K562 (cell line): ENCODE measurements around the gene EPM2A. TPM values are rescaled to one million over a fixed set of nuclear protein-coding genes. Genes with fewer than 3 reads are reported as not detected.

Experiments used
- ATAC-seq: fragments of 200-7000 bp; cut with Tn5 transposase; 3 replicates; pipeline ENCODE4 v1.9.1; 2020; ENCODE audit warnings: moderate library complexity
- BruUV-seq: library from RNA; stranded (reverse); fragments of 400-500 nt; replicated peaks from 2 replicates; lab custom pipeline; 2021; lab: Mats Ljungman, UMichigan
- CTCF ChIA-PET: fragments of 300-600 bp; formaldehyde crosslinking; extraction: SDS; loops from one replicate; lab custom pipeline; 2021; ENCODE audit warnings: low intra/inter-chr PET ratio; lab: Yijun Ruan, JAX
- POLR2A ChIA-PET: fragments of 300-600, 350-650 bp; sonication (Branson Sonifier 250); formaldehyde crosslinking; extraction: SDS; loops from one replicate; lab custom pipeline; 2021; ENCODE audit warnings: antibody characterized with exemption, inconsistent platforms; lab: Yijun Ruan, JAX
- DNase-seq, 4 experiments: peaks; one replicate each; pipeline versions ENCODE4 v3.0.0 to v3.0.0-alpha.2; 2011 to 2018; ENCODE audit warnings: low spot score in 3 of 4, mixed read lengths in 3 of 4; ENCODE audit errors: extremely low read depth in 1 of 4
- FAIRE-seq: peaks from 2 replicates; lab custom pipeline; 2011; peaks lifted over from hg19 to GRCh38; lab: Jason Lieb, UNC
- H2AFZ ChIP-seq: 2 replicates; pipeline ENCODE4 v1.6.0; 2011; ENCODE audit warnings: low read depth, low read length, control low read depth, inconsistent platforms
- H3K27ac ChIP-seq: fragments of 200-600 bp; 3 replicates; pipeline ENCODE4 v1.8.0; 2011; ENCODE audit warnings: low read depth, mild to moderate bottlenecking, control low read depth, inconsistent platforms, low read length, moderate library complexity, mixed read lengths; ENCODE audit errors: extremely low read depth
- H3K27me3 ChIP-seq, 2 experiments: fragments of 300-600 bp in 1 of 2; 2 replicates in 1 of 2; 3 replicates in 1 of 2; pipeline versions ENCODE4 v1.6.0 to v1.8.0; 2011; ENCODE audit warnings: inconsistent platforms in 2 of 2, low read length in 2 of 2, mild to moderate bottlenecking in 1 of 2, mixed read lengths in 1 of 2, moderate library complexity in 1 of 2; ENCODE audit not compliant: control insufficient read depth in 2 of 2, insufficient read depth in 2 of 2
- H3K36me3 ChIP-seq: fragments of 300-600 bp; 3 replicates; pipeline ENCODE4 v1.8.0; 2011; ENCODE audit warnings: mild to moderate bottlenecking, low read length, inconsistent platforms; ENCODE audit not compliant: control insufficient read depth, insufficient read depth
- H3K4me1 ChIP-seq, 2 experiments: fragments of 200-600 bp in 1 of 2; replicated peaks in 1 of 2; 2 replicates in 1 of 2; 3 replicates in 1 of 2; pipeline versions ENCODE4 v1.5.1 to v1.8.0; 2011; ENCODE audit warnings: inconsistent platforms in 2 of 2, low read length in 2 of 2, mild to moderate bottlenecking in 1 of 2, mixed read lengths in 1 of 2, moderate library complexity in 1 of 2; ENCODE audit not compliant: control insufficient read depth in 2 of 2, insufficient read depth in 2 of 2
- H3K4me2 ChIP-seq: 2 replicates; pipeline ENCODE4 v1.6.1; 2011; ENCODE audit warnings: low read length, control low read depth, inconsistent platforms, mixed read lengths; ENCODE audit not compliant: insufficient read depth
- H3K4me3 ChIP-seq: fragments of 200-600 bp; sonication (generic), shearing (Covaris generic); 2 replicates; pipeline ENCODE4 v1.5.1; 2016; ENCODE audit warnings: control low read depth, inconsistent platforms
- H3K79me2 ChIP-seq: fragments of 200-600 bp; 3 replicates; pipeline ENCODE4 v1.8.0; 2011; ENCODE audit warnings: low read length, inconsistent platforms; ENCODE audit not compliant: control insufficient read depth, insufficient read depth
- H3K9ac ChIP-seq, 2 experiments: 2 replicates each; pipeline versions ENCODE4 v1.6.0 to v1.6.1; 2011; ENCODE audit warnings: low read depth in 2 of 2, low read length in 2 of 2, control low read depth in 1 of 2, inconsistent platforms in 1 of 2, mild to moderate bottlenecking in 1 of 2, mixed read lengths in 1 of 2; ENCODE audit not compliant: insufficient read depth in 1 of 2
- H3K9me1 ChIP-seq: one replicate; pipeline ENCODE4 v1.6.0; 2011; ENCODE audit warnings: inconsistent platforms, mild to moderate bottlenecking, low read length, moderate library complexity; ENCODE audit not compliant: control insufficient read depth, insufficient read depth
- H3K9me3 ChIP-seq: replicated peaks from 2 replicates; pipeline ENCODE4 v1.5.1; 2011; ENCODE audit warnings: low read depth, low read length, inconsistent platforms; ENCODE audit not compliant: control insufficient read depth, insufficient read depth
- H4K20me1 ChIP-seq: replicated peaks from 2 replicates; pipeline ENCODE4 v1.6.1; 2011; ENCODE audit warnings: low read length, inconsistent platforms, mixed read lengths; ENCODE audit not compliant: control insufficient read depth, insufficient read depth
- HMGN3 ChIP-seq: IDR thresholded peaks from 2 replicates; pipeline ENCODE4 v1.6.1; 2011; ENCODE audit warnings: borderline replicate concordance, low read depth, mild to moderate bottlenecking, mixed read lengths, low read length; ENCODE audit not compliant: insufficient read length; ENCODE audit errors: extremely low read depth
- KLF16 ChIP-seq: IDR thresholded peaks from 2 replicates; pipeline ENCODE4 v1.6.1; 2016; ENCODE audit warnings: antibody characterized with exemption
- SOX6 ChIP-seq: fragments of 450-650 bp; IDR thresholded peaks from 2 replicates; pipeline ENCODE4 v1.6.1; 2014; ENCODE audit warnings: mild to moderate bottlenecking
- ZNF431 ChIP-seq: sonication (generic); formaldehyde crosslinking; IDR thresholded peaks from 2 replicates; pipeline ENCODE4 v1.8.0; 2022; ENCODE audit warnings: mild to moderate bottlenecking, missing genetic modification reagents
- WGBS: fragments of 100-300 bp; shearing (Covaris generic); methylation state at CpG from one replicate; pipeline ENCODE4 v1.1.6; 2016; ENCODE audit warnings: low coverage, mixed read lengths; ENCODE audit not compliant: insufficient coverage; ENCODE audit errors: missing lambda C conversion rate; 5-methylcytosine and 5-hydroxymethylcytosine counted together
- in situ Hi-C: fragments of 300-500 bp; cut with MboI; formaldehyde crosslinking; loops from 4 replicates; pipeline ENCODE4 v1.15.0; 2018; ENCODE audit warnings: inconsistent platforms, mixed read lengths
- intact Hi-C: fragments of 100-400 bp; cut with micrococcal nuclease; formaldehyde crosslinking; loops from 2 replicates; pipeline ENCODE4 v1.14.2; 2022
- polyA plus RNA-seq, 8 experiments: library from polyadenylated mRNA; depleted of rRNA in 4 of 8; stranded (reverse) in 5 of 8; unstranded in 3 of 8; fragments of >200 nt; fragmentation: Nextera tagmentation in 2 of 8; fragmentation: Illumina TruSeq in 1 of 8; extraction: Ambion mirVana in 2 of 8; extraction: Trizol in 1 of 8; gene quantifications; 2 replicates each; pipeline versions ENCODE4 v1.2.1 to v1.2.3, GENCODE V29; 2011 to 2014; ENCODE audit warnings: inconsistent platforms in 1 of 8, missing spikeins in 1 of 8
- total RNA-seq, 7 experiments: library from RNA; depleted of rRNA in 6 of 7; stranded (reverse); fragments of >200 nt in 6 of 7; fragmentation: Illumina TruSeq in 2 of 7; extraction: Trizol in 2 of 7; gene quantifications; 2 replicates each; pipeline versions ENCODE4 v1.2.1 to v1.2.3, GENCODE V29; 2011 to 2021; ENCODE audit warnings: low replicate concordance in 1 of 7
- TF ChIP-seq, protein P1 (sequence below): sonication (generic); formaldehyde crosslinking; IDR thresholded peaks from 2 replicates; pipeline ENCODE4 v1.8.1; 2022; ENCODE audit warnings: missing genetic modification reagents

Gene EPM2A
- total and polyA plus RNA-seq, 9 of the 15 experiments (the other 6 are each of a cell fraction or from before 2014, with no cell fraction given), result 0.35 to 5.3 (median 2.5) TPM

DNA sequence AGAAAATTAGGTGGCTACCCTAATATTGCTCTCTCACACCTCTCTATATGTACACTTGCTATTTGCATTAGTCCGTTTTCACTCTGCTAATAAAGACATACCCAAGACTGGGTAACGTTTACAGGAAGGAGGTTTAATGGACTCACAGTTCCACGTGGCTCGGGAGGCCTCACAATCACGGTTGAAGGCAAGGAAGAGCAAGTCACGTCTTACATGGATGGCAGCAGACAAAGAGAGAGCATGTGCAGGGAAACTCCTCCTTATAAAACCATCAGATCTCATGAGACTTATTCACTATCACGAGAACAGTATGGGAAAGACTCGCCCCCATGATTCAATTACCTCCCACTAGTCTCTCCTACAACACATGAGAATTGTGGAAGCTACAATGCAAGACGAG, 53.4 kb downstream of the EPM2A start:
- DNase-seq, result no peak
- no TSS peak for BruUV-seq
- Histone ChIP-seq H3K79me2 (no peaks in the 10 kb centered on the region), H4K20me1 (no peaks in the 10 kb centered on the region), H3K27ac (no peak overlapping the region), H3K9me3 (0 out of 2 replicates have a peak, but pooled peaks cover 2% of the 10 kb centered on the region), H3K4me2 (no peak overlapping the region), H3K4me1 (no peaks in the 10 kb centered on the region), H3K36me3 (no peaks in the 10 kb centered on the region), H3K27me3 (no peaks in the 10 kb centered on the region), H3K9ac (no peak overlapping the region), H2AFZ (no peak overlapping the region), H3K4me3 (no peak overlapping the region), H3K9me1 (no peaks in the 10 kb centered on the region)
- intact Hi-C loops, result no loop called here
- 0% methylated on average over 9 of the region's 9 CpGs for WGBS
- ATAC-seq, result no peak
- ChIA-PET POLR2A (no interaction called here), CTCF (no interaction called here)
- TF ChIP-seq ZNF431 (CRISPR knock-in tag), result peak; percentile 94
- TF ChIP-seq, protein P1, sequence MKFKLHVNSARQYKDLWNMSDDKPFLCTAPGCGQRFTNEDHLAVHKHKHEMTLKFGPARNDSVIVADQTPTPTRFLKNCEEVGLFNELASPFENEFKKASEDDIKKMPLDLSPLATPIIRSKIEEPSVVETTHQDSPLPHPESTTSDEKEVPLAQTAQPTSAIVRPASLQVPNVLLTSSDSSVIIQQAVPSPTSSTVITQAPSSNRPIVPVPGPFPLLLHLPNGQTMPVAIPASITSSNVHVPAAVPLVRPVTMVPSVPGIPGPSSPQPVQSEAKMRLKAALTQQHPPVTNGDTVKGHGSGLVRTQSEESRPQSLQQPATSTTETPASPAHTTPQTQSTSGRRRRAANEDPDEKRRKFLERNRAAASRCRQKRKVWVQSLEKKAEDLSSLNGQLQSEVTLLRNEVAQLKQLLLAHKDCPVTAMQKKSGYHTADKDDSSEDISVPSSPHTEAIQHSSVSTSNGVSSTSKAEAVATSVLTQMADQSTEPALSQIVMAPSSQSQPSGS (CRISPR knock-in tag), result no peak
- FAIRE-seq, result no peak
- in situ Hi-C loops, result no loop called here

DNA sequence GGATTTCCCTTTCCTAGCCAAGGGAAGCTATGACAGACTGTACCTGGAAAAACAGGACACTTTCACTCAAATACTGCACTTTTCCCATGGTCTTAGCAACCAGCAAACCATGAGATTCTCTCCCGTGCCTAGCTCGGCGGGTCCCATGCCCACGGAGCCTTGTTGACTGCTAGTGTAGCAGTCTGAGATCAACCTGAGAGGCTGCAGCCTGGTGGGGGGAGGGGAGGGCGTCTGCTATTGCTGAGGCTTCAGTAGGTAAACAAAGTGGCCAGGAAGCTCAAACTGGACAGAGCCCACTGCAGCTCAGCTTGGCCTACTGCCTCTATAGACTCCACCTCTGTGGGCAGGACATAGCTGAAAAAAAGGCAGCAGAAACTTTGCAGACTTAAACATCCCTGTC, 61.8 kb downstream of the EPM2A start:
- Histone ChIP-seq H4K20me1 (no peaks in the 10 kb centered on the region), H3K4me3 (no peak overlapping the region), H3K27ac (no peak overlapping the region), H3K4me2 (no peak overlapping the region), H3K27me3 (no peaks in the 10 kb centered on the region), H3K9me3 (no peaks in the 10 kb centered on the region), H3K4me1 (no peaks in the 10 kb centered on the region), H3K36me3 (no peaks in the 10 kb centered on the region), H3K79me2 (no peaks in the 10 kb centered on the region), H3K9me1 (no peaks in the 10 kb centered on the region), H2AFZ (peak overlapping the region; percentile 52; the same call in 1 of the 2 replicates), H3K9ac (no peak overlapping the region)
- intact Hi-C loops (no loop called here), in situ Hi-C loops (no loop called here)
- 3% methylated on average over 5 of the region's 5 CpGs for WGBS
- DNase-seq, result no peak
- no TSS peak for BruUV-seq
- POLR2A ChIA-PET, result no interaction called here
- FAIRE-seq, result no peak
- TF ChIP-seq SOX6 (no peak), HMGN3 (no peak), KLF16 (no peak)
- CTCF ChIA-PET, result no interaction called here
- no peak for ATAC-seq
